A549 (cell line): ENCODE measurements around the gene DCLRE1A.

Experiments
- RAD21 ChIP-seq, 2 experiments: fragments of >200 bp in 1 of 2; sonication (Bioruptor Twin) in 1 of 2; formaldehyde crosslinking in 1 of 2; IDR thresholded peaks in 1 of 2; conservative IDR thresholded peaks in 1 of 2; 2 replicates in 1 of 2; 3 replicates in 1 of 2; pipeline ENCODE4 v1.6.1; 2012 to 2018; ENCODE audit warnings: inconsistent platforms in 1 of 2
- USF2 ChIP-seq: fragments of 450-650 bp; IDR thresholded peaks from 2 replicates; pipeline ENCODE4 v1.6.1; 2014; ENCODE audit warnings: antibody characterized with exemption

- TF ChIP-seq USF2, result no peak
- no peak for TF ChIP-seq RAD21 (conservative IDR thresholded peaks at IDR 0.05 in 1 of 2, IDR thresholded peaks at IDR 0.05 in 1 of 2)
Observed at GRCh38 chr10:113872139-113873030, 18.5 kb upstream of the DCLRE1A start.
